GM21367 (cell line): ENCODE measurements around the gene SLC6A6.
A peak's percentile ranks its signal among the peaks of the same experiment; 100 is the strongest.

Experiments
- ATAC-seq: cut with Tn5 transposase; IDR thresholded peaks from one replicate; pipeline ENCODE4 v1.9.1; 2021; ENCODE audit not compliant: unreplicated experiment

Gene SLC6A6

GRCh38 chr3:14415501-14415900 lies 13.1 kb downstream of the SLC6A6 start:
- no peak for ATAC-seq

- no peak for ATAC-seq
These were observed 14.0 kb downstream of the SLC6A6 start for GRCh38 chr3:14416453-14416852.

GRCh38 chr3:14418296-14419250 lies 16.2 kb downstream of the SLC6A6 start:
- ATAC-seq, result no peak

DNA sequence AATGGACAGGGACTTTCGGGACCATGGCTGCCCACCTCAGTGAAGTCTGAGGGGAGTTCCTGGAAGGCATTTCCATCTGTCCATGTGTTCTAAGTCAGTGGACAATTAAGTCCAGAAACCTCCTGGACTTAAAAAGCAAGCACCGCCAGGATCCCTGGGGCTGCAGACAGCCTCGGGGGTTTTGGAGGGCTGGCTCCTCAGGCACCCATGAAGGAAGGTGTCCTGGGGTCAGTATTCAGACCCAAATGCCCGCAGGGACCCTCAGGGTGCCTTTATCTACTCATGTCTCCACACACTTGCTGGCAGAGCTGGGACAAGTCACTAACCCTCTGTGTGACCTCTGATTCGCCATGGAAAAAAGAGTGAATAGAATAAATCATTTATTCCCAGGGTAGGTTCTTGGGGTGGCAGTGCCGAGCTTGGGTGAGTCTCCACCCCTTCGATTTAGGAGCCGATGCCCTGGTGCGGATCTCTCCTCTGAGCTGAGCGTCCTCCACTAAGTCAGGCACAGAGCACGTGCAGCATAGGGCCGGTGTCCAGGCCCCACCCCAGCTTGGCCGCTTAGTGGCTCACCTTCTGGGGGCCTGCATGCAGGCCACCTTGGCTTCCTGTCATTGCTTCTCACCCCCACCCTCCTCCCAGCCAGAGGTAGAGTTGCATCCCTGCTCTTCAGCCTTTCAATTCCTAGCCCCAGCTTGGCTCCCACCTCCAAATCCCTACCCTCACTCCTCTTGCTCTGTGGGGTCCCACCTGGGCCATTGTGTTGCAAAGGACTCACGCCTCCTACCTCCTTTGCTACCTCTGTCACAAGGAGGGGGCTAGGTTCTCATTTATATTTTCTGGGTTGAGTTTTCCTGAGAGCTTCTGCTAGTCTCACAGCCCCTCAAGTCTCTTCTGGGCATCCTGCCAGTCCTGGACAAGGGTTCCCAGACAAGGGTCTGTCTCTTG lies 19.9 kb downstream of the SLC6A6 start:
- ATAC-seq, result no peak

GRCh38 chr3:14423197-14423743 lies 20.9 kb downstream of the SLC6A6 start:
- no peak for ATAC-seq

GRCh38 chr3:14423963-14424362 lies 21.6 kb downstream of the SLC6A6 start:
- no peak for ATAC-seq

- no peak for ATAC-seq
These were observed 22.5 kb downstream of the SLC6A6 start for GRCh38 chr3:14424711-14425580.

GRCh38 chr3:14425581-14426304 lies 23.3 kb downstream of the SLC6A6 start:
- ATAC-seq, result peak; percentile 54

- no peak for ATAC-seq
These were observed 23.9 kb downstream of the SLC6A6 start for GRCh38 chr3:14426305-14426620.

- no peak for ATAC-seq
These were observed 26.0 kb downstream of the SLC6A6 start for GRCh38 chr3:14428087-14429033.

DNA sequence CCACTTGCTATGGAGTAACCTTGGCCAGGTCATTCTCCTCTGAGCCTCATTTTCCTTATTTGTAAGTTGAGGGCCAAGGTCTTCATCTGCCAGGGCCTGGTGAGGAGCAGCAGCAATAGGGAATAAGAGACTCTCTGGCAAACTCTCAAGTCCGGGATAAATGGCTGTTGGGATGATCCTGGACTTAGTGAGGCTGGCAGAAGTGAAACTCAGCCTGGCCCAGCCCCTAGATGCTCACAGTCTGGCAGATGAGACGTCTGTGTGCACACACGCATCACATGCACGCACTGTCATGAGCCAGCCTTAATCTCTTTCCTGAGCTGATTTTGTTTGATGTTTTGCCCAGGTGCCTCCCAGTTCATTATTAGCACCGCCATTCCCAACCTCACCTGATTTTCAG lies 26.8 kb downstream of the SLC6A6 start:
- ATAC-seq, result no peak

DNA sequence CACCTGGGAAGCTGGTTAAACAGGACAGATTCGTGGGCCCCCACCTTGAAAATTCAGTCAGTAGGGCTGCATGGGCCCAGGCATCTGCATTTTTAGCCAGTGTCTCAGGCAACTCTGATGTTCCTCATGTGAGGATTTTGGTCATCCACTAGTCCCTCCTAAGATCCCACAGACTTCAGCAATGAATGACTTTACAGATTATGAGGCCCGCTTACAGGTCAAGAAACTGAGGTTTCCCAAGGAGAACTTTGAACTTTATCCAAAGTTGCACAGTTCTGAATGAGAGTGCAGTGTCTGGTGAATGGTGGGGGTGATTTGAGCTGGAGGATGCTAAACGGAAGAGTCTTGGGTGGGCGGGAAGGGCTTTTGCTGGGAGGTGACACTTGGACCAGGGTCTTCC lies 27.2 kb downstream of the SLC6A6 start:
- no peak for ATAC-seq

GRCh38 chr3:14430053-14430452 lies 27.6 kb downstream of the SLC6A6 start:
- no peak for ATAC-seq

DNA sequence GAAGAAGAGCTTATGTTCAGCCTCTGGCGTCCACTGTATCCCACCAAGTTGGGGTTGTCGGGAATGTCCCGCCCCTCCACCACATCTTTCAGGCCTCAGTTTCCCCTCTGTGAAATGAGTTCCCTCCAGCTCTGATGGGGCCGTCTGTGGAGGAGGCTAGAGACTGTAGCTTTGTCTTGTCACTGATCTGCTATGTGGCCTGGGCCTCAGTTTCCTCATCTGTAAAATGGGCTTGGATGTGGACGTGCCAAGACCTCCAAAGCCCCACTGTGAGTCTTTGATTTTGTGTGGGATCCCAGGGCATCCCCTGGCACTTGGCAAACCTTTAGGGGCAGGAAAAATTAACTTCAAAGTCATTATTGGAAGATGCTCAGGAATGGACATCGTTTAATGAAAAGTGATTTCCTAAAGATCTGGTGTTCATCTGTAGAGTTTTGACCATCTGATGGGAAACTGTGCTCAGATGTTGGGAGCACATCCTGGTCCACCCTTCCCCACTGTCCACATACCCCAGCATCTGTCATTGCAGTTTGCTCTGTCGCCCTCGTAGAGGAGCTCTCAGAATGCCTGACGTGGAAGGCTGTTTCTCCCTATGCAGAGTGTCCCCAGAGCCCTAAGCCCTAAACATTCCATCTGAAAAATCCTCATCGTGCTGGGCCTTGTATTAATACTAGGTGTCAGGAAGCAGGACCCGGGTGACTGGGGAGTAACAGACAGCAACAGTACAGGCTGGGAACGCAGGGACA lies 28.5 kb downstream of the SLC6A6 start:
- no peak for ATAC-seq

GRCh38 chr3:14431452-14431916 lies 29.1 kb downstream of the SLC6A6 start:
- peak; percentile 21 for ATAC-seq

- peak; percentile 74 for ATAC-seq
These were observed 29.8 kb downstream of the SLC6A6 start for GRCh38 chr3:14431917-14432834.

- ATAC-seq, result no peak
These were observed 30.7 kb downstream of the SLC6A6 start for GRCh38 chr3:14433106-14433505.
